ENCODE measurements around the gene FIBCD1.

GRCh38 chr9:130985606-130986162 is 46.6 kb upstream of the FIBCD1 start:
- no peak for TF ChIP-seq POLR2A (IDR thresholded peaks at IDR 0.05)
- TF ChIP-seq POLR2AphosphoS5 (IDR thresholded peaks at IDR 0.05): no peak
